Astrocyte of the hippocampus (primary cell): ENCODE measurements around the gene ST8SIA2.

Experiments
- DNase-seq: peaks from one replicate; pipeline ENCODE4 v3.0.0; 2011; ENCODE audit warnings: low read depth, low spot score

ST8SIA2 gene

GRCh38 chr15:92393071-92393979, at the start of gene ST8SIA2:
ST8SIA2 (plus strand) TSS chr15:92393881; CDS start chr15:92394065, 184 bp downstream.
- DNase-seq = peak; percentile 90

DNA sequence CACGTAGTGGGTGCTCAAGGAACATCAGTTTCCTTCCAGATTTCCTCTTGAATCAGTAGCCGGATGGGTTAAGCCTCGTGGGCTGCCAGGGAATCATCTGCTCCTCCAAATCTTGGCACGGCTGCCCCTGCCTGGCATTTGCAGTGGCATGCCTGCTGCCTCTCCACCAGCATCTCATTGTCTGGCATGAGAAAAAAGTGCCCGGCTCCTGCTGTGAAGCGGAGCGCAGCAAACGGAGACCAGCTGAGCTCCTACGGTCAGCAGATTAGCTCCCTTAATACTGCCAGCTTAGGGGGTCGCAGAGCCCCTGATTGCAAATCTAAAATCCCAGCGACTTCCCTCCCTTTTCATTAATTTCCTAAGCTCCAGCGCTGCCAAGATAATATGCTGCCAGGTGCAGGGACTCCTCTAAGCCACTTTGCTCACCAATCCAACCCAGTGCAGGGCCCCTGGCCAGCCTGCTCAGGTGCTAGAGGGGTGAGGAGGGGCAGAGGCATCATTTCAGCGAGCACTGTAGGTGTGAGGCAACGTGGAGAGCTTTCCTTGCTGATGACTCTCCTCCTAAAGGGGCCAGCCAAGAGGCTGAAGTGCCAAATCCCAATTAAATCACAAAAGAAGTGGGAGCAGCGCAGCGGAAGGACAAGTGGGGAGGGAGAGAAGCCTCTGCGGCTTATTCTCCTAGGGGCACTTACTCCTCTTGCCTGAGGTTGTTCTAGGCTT, 49.6 kb upstream of the ST8SIA2 start:
- DNase-seq = peak; percentile 55

- no peak for DNase-seq
Measured at GRCh38 chr15:92346063-92346462, 47.6 kb upstream of the ST8SIA2 start.

DNA sequence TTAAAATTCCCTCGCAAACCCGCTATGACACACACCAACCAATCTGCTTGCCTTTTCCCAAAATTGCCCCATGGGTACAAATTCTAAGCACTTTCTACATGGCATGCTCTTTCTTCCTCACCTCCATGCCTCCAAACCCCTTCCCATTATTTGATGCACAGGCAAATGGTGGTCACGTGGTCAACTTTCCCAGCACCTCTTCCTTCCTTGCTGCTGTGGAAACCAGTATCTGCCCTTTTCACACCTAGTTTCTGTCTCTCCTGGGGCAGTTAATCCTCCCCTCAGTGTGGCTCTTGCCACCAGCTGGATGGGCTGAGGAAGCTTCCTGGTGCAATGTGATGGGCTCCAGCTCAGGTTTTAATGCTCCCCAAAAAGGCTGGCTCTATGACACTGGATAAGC, 38.4 kb upstream of the ST8SIA2 start:
- no peak for DNase-seq

GRCh38 chr15:92361321-92362000, 32.2 kb upstream of the ST8SIA2 start:
- no peak for DNase-seq

DNA sequence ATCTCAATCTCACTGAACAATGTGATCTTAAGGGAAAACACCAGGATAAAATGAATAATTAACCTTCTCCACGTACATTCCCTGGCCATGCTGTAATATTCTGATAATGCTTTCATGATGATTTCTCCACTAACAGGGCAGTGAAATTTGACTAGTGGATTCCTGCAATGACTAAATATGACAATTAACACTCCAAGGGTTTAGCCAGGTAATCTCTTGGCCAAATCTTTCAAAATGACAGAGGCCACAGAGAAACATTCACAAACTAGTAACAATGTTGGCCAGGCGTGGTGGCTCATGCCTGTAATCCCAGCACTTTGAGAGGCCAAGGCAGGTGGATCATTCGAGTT, 31.7 kb upstream of the ST8SIA2 start:
- DNase-seq = no peak

GRCh38 chr15:92365084-92365483, 28.6 kb upstream of the ST8SIA2 start:
- DNase-seq = peak; percentile 88

DNA sequence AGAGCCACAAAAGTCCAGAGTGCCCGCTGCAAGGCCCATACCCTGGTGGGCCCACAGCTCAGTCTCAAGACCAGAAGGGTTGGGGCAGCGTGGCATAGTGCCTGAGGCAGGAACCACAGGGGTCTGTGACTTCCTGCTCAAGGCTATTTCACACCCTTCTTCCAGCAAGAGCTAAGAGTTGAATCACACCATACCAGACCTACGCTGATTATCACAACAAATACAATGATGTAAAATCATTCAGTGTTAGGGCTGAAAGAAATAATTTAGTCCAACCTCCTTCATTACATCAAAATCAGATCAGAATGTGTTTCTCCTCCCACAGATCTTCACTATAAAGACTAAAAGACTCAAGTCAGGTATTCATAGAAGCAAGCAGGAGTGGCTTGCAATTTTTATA, 27.8 kb upstream of the ST8SIA2 start:
- DNase-seq = peak; percentile 38

- DNase-seq = no peak
Measured at GRCh38 chr15:92366381-92366780, 27.3 kb upstream of the ST8SIA2 start.

GRCh38 chr15:92375057-92375456, 18.6 kb upstream of the ST8SIA2 start:
- no peak for DNase-seq

DNA sequence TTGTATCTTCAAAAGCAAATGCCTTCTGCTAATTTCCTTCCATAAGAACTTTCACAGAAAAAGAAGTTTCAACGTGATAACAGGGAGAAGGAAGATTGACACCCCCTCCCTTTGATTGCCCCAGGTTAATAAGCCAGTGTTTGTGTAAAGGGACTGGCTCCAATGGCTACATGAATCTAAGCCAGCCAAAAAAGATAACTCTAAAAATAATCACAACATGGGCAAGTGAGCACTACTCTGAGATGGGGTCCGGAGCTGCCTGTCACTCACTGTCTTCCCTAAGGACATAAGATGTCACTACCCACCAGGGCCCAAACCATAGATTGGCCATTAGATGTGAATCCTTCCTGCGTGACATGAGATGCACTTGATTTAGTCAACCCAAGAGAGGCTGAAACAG, 17.6 kb upstream of the ST8SIA2 start:
- no peak for DNase-seq

- DNase-seq = peak; percentile 27
Measured at GRCh38 chr15:92377083-92377789, 16.4 kb upstream of the ST8SIA2 start.

DNA sequence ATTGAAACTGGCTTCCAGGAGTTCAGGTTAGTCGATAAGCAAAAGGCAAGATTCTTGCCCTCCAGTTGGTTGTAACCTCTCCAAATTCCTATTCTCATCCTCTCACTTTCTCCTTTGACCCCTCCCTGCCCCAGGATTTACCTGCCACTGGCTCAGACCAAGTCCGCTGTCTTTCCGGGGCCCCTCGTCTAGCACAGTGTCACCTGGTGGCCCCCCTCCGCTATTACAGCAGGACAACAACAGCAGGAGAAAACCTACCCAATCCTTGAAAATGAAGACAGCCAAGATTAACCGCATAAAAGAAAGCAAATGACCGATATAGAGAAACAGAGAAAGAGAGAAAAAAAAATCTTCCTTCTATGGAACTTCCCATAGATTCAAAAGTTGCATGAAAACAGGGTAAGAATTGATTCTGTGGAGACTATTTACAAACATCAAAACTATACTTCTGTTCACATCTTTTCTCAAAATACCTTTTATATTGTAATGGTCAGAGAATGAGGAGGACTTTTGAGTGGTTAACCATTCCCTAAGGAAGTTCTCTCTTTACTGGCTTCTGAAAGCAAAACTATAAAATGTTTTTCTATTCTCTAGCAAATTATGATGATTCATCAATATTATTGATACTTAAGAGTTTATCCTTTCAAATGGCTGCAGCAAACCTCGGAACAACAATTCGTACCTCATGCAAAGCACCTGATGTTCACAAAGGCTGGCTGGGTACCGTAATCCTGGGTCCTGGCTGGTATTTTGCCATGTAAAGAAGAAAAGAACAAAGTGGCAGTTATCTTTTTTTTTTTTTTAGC, 10.0 kb upstream of the ST8SIA2 start:
- no peak for DNase-seq

GRCh38 chr15:92384381-92384780, 9.3 kb upstream of the ST8SIA2 start:
- DNase-seq = peak; percentile 28

GRCh38 chr15:92385096-92385495, 8.6 kb upstream of the ST8SIA2 start:
- DNase-seq = peak; percentile 25

- DNase-seq = peak; percentile 55
Measured at GRCh38 chr15:92391640-92392039, 2.0 kb upstream of the ST8SIA2 start.

- DNase-seq = no peak
Measured at GRCh38 chr15:92392462-92392861, 1.2 kb upstream of the ST8SIA2 start.

GRCh38 chr15:92393980-92394308, 263 bp downstream of the ST8SIA2 start:
- DNase-seq = no peak

DNA sequence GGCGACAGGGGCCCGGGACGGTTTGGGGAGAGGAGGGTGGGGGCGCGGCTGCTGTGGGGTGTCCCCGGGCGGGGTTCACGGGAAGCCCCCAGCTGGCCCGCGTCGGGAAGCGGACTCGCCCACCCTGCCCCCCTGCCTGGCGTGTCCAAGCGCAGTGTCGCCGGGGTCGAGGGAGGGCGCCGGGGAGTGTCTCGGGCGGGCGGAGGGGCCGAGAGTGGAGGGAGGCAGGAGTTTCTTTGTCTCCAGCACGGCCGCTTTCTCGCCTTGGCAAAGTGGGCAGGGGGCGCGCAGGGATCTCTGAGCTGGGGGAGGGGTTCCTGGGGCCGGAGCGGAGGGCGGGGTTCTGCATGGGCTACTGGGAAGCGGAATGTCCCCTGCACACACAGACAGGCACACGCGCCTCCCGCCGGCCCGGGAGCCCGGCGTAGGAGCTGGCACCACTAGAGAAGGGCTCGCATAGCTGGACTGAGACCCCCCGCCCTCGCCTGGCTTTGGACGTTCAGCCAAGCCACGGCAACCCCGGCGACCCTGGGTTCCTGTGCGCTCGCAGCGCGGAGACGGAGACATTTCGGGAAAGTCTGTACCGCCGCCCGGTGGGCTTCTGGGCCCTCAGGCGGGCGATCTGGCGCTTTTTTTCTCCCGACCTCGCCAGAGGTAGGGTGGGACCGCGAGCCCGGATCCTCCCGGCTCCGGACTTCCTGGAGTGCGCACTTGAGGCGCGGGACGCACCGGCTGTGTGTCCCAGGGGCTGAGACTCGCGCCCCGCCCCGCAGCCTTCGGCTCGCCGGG, 822 bp downstream of the ST8SIA2 start:
- peak; percentile 70 for DNase-seq

DNA sequence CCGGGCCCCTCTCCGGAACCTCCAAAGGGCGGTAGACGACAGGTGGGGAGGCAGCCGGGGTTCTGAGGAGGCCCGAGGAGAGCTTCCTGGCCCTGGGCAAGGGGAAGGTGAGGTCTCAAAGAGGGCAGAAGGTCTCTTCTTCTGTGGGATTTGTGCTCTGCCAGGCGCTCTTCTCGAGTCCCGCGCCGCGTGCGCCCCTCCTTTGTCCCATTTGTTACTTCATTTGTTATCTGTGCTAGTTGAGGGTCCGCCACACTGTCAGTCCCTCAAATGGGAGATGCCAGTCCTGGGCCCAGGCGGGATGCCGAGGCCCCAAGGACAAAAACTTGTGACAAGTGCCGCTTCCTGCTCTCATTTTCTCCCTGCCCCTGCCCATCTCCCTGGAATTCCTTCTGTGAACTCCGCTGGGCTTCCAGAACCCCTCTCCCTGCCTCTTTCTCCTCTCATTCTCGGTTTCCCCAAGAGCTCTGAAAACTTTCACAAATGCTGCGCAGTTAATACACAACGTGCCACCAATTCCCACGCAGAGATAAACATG, 1.5 kb downstream of the ST8SIA2 start:
- DNase-seq = no peak
